K562 (cell line): ENCODE measurements around the gene SLC35A1. TPM values are rescaled to one million over a fixed set of nuclear protein-coding genes. Genes with fewer than 3 reads are reported as not detected.

Experiments used
- ARID1B ChIP-seq: fragments of 450-650 bp; IDR thresholded peaks from 2 replicates; pipeline ENCODE4 v1.6.1; 2016; ENCODE audit warnings: antibody characterized with exemption, mild to moderate bottlenecking, inconsistent platforms
- CC2D1A ChIP-seq: fragments of 450-650 bp; IDR thresholded peaks from 2 replicates; pipeline ENCODE4 v1.6.1; 2017; ENCODE audit warnings: mild to moderate bottlenecking
- EP300 ChIP-seq: IDR thresholded peaks from 2 replicates; pipeline ENCODE4 v1.6.1; 2012; ENCODE audit warnings: low read length, improper control_type of control experiment
- ESRRB ChIP-seq: fragments of 250-450 bp; sonication (Bioruptor Pico); IDR thresholded peaks from 2 replicates; pipeline ENCODE4 v1.5.0; 2020; ENCODE audit warnings: mild to moderate bottlenecking, moderate library complexity, borderline replicate concordance
- EWSR1 ChIP-seq: fragments of 450-650 bp; IDR thresholded peaks from 2 replicates; pipeline ENCODE4 v1.6.1; 2018; ENCODE audit warnings: borderline replicate concordance, mild to moderate bottlenecking, low read depth, moderate library complexity; ENCODE audit not compliant: partially characterized antibody
- FOXM1 ChIP-seq, 2 experiments: fragments of 450-650 bp in 1 of 2; sonication (generic) in 1 of 2; formaldehyde crosslinking in 1 of 2; IDR thresholded peaks; 2 replicates each; pipeline versions ENCODE4 v1.6.1 to v1.9.0; 2017 to 2022; ENCODE audit warnings: low read depth in 2 of 2, mild to moderate bottlenecking in 2 of 2, missing genetic modification reagents in 1 of 2, moderate library complexity in 1 of 2
- MAZ ChIP-seq, 2 experiments: fragments of 450-650 bp in 1 of 2; sonication (generic) in 1 of 2; formaldehyde crosslinking; IDR thresholded peaks in 1 of 2; conservative IDR thresholded peaks in 1 of 2; 2 replicates each; pipeline versions ENCODE4 v1.4.0 to v1.5.0; 2020; ENCODE audit warnings: mild to moderate bottlenecking in 1 of 2, missing genetic modification reagents in 1 of 2
- MBD2 ChIP-seq: sonication (generic); IDR thresholded peaks from 2 replicates; pipeline ENCODE4 v1.6.1; 2016; ENCODE audit warnings: low read depth, borderline replicate concordance
- MYC ChIP-seq, 2 experiments: fragments of 250-450 bp in 1 of 2; sonication (Bioruptor Pico) in 1 of 2; IDR thresholded peaks; 2 replicates each; pipeline versions ENCODE4 v1.5.1 to v1.6.1; 2012 to 2021; ENCODE audit warnings: low read depth in 2 of 2, borderline replicate concordance in 1 of 2, improper control_type of control experiment in 1 of 2, low read length in 1 of 2, mild to moderate bottlenecking in 1 of 2, moderate library complexity in 1 of 2
- NCOA1 ChIP-seq: fragments of 450-650 bp; IDR thresholded peaks from 2 replicates; pipeline ENCODE4 v1.6.1; 2016; ENCODE audit warnings: low read depth
- NCOA2 ChIP-seq, 2 experiments: fragments of 450-650 bp; IDR thresholded peaks; 2 replicates each; pipeline ENCODE4 v1.6.1; 2018; ENCODE audit warnings: mild to moderate bottlenecking in 2 of 2, moderate library complexity in 1 of 2; ENCODE audit not compliant: partially characterized antibody in 2 of 2
- POLR2G ChIP-seq: fragments of 200-400 bp; formaldehyde crosslinking; IDR thresholded peaks from 2 replicates; pipeline ENCODE4 v1.6.1; 2017; ENCODE audit warnings: low read depth, mild to moderate bottlenecking, antibody characterized with exemption, low read length, moderate library complexity
- RCOR1 ChIP-seq, 2 experiments: IDR thresholded peaks; 2 replicates each; pipeline ENCODE4 v1.6.1; 2012; ENCODE audit warnings: low read depth in 2 of 2, low read length in 2 of 2, borderline replicate concordance in 1 of 2, improper control_type of control experiment in 1 of 2
- SAFB2 ChIP-seq: fragments of 200-400 bp; formaldehyde crosslinking; IDR thresholded peaks from 2 replicates; pipeline ENCODE4 v1.6.1; 2018; ENCODE audit warnings: borderline replicate concordance, low read length, low read depth, moderate library complexity; ENCODE audit not compliant: severe bottlenecking
- SMAD3 ChIP-seq: fragments of 450-650 bp; formaldehyde crosslinking; conservative IDR thresholded peaks from 2 replicates; pipeline ENCODE4 v1.4.0; 2020; ENCODE audit warnings: mild to moderate bottlenecking
- SMAD4 ChIP-seq: fragments of 250-450 bp; sonication (Bioruptor Pico); conservative IDR thresholded peaks from 2 replicates; pipeline ENCODE4 v1.8.0; 2021; ENCODE audit warnings: inconsistent platforms, mild to moderate bottlenecking, moderate library complexity
- SMARCA5 ChIP-seq: fragments of 450-650 bp; IDR thresholded peaks from 2 replicates; pipeline ENCODE4 v1.6.1; 2016
- TAF9B ChIP-seq: fragments of 450-650 bp; IDR thresholded peaks from 2 replicates; pipeline ENCODE4 v1.6.1; 2018; ENCODE audit warnings: mild to moderate bottlenecking; ENCODE audit not compliant: partially characterized antibody
- TBL1XR1 ChIP-seq, 2 experiments: IDR thresholded peaks; 2 replicates each; pipeline ENCODE4 v1.6.1; 2012; ENCODE audit warnings: improper control_type of control experiment in 2 of 2, low read length in 2 of 2, mild to moderate bottlenecking in 1 of 2
- THRB ChIP-seq: fragments of 450-650 bp; formaldehyde crosslinking; conservative IDR thresholded peaks from 2 replicates; pipeline ENCODE4 v1.4.0; 2022; ENCODE audit warnings: mild to moderate bottlenecking, missing genetic modification characterization
- ZFP1 ChIP-seq: fragments of 450-650 bp; formaldehyde crosslinking; IDR thresholded peaks from 2 replicates; pipeline ENCODE4 v1.4.0; 2020; ENCODE audit warnings: mild to moderate bottlenecking, mixed read lengths
- ZNF12 ChIP-seq: sonication (generic); formaldehyde crosslinking; IDR thresholded peaks from 2 replicates; pipeline ENCODE4 v1.4.0; 2020; ENCODE audit warnings: mild to moderate bottlenecking, missing genetic modification reagents
- ZNF143 ChIP-seq: sonication (generic); formaldehyde crosslinking; IDR thresholded peaks from 2 replicates; pipeline ENCODE4 v1.9.0; 2022; ENCODE audit warnings: mild to moderate bottlenecking, missing genetic modification reagents
- ZNF23 ChIP-seq: fragments of 250-450 bp; sonication (Bioruptor Pico); IDR thresholded peaks from 2 replicates; pipeline ENCODE4 v1.4.0; 2020; ENCODE audit warnings: mild to moderate bottlenecking
- polyA plus RNA-seq, 8 experiments: library from polyadenylated mRNA; depleted of rRNA in 4 of 8; stranded (reverse) in 5 of 8; unstranded in 3 of 8; fragments of >200 nt; fragmentation: Nextera tagmentation in 2 of 8; fragmentation: Illumina TruSeq in 1 of 8; extraction: Ambion mirVana in 2 of 8; extraction: Trizol in 1 of 8; gene quantifications; 2 replicates each; pipeline versions ENCODE4 v1.2.1 to v1.2.3, GENCODE V29; 2011 to 2014; ENCODE audit warnings: inconsistent platforms in 1 of 8, missing spikeins in 1 of 8
- total RNA-seq, 7 experiments: library from RNA; depleted of rRNA in 6 of 7; stranded (reverse); fragments of >200 nt in 6 of 7; fragmentation: Illumina TruSeq in 2 of 7; extraction: Trizol in 2 of 7; gene quantifications; 2 replicates each; pipeline versions ENCODE4 v1.2.1 to v1.2.3, GENCODE V29; 2011 to 2021; ENCODE audit warnings: low replicate concordance in 1 of 7
- TF ChIP-seq, protein P1 (sequence below): sonication (generic); formaldehyde crosslinking; IDR thresholded peaks from 2 replicates; pipeline ENCODE4 v1.8.0; 2022; ENCODE audit warnings: mild to moderate bottlenecking, missing genetic modification reagents

The SLC35A1 gene
- total and polyA plus RNA-seq, 9 of the 15 experiments (the other 6 are each of a cell fraction or from before 2014, with no cell fraction given): 7.5 to 37.1 (median 14.9) TPM

DNA sequence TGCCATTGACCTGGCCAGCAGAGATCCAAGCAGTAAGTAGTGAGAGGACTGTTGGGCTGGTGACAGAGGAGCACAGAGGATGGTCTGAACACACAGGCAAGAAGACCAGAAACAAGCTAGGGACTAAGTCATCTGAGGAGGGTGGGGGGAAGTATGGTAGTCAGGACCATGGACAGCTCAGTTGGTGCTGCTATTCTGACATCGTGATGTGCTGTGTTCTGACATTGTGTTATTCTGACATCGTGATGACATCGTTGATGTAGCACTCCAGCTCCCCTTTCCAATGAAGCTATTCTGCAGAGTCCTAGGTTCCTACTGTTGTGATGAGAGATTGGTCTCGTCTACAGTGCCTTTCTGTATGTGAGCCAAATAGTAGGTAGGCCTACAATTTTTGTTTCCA is 36.3 kb upstream of the SLC35A1 start (continued):
- TF ChIP-seq ZNF12 (no peak), THRB (no peak), MAZ (CRISPR knock-in tag; conservative IDR thresholded peaks at IDR 0.05 in 1 of 2, IDR thresholded peaks at IDR 0.05 in 1 of 2) (peak in 1 of 2 experiments; percentile 77; a peak in 2 of 4 replicates), POLR2G (no peak), EP300 (no peak), ARID1B (no peak), ZFP1 (CRISPR knock-in tag) (no peak), CC2D1A (no peak), ZNF143 (CRISPR knock-in tag) (no peak), MBD2 (no peak), NCOA2 (IDR thresholded peaks at IDR 0.05; ENCODE audit: partially characterized antibody in 2 of 2) (no peak), SMAD3 (CRISPR knock-in tag) (no peak), TBL1XR1 (IDR thresholded peaks at IDR 0.05; ENCODE audit: low read length in 2 of 2) (no peak), FOXM1 (IDR thresholded peaks at IDR 0.05; ENCODE audit: low read depth) (no peak), FOXM1 (CRISPR knock-in tag; IDR thresholded peaks at IDR 0.05; ENCODE audit: low read depth) (no peak), SAFB2 (no peak), ZNF23 (CRISPR knock-in tag) (no peak), MYC (IDR thresholded peaks at IDR 0.05; ENCODE audit: low read depth, low read length) (no peak), MYC (CRISPR knock-in tag; IDR thresholded peaks at IDR 0.05; ENCODE audit: borderline replicate concordance, low read depth) (no peak), SMAD4 (CRISPR knock-in tag) (no peak), EWSR1 (no peak), TAF9B (no peak), NCOA1 (peak; percentile 86), RCOR1 (IDR thresholded peaks at IDR 0.05; ENCODE audit: borderline replicate concordance in 1 of 2, low read depth in 2 of 2, low read length in 2 of 2) (peak in 1 of 2 experiments; percentile 88; a peak in 2 of 4 replicates), SMARCA5 (no peak), ESRRB (CRISPR knock-in tag) (no peak)
- TF ChIP-seq, protein P1, sequence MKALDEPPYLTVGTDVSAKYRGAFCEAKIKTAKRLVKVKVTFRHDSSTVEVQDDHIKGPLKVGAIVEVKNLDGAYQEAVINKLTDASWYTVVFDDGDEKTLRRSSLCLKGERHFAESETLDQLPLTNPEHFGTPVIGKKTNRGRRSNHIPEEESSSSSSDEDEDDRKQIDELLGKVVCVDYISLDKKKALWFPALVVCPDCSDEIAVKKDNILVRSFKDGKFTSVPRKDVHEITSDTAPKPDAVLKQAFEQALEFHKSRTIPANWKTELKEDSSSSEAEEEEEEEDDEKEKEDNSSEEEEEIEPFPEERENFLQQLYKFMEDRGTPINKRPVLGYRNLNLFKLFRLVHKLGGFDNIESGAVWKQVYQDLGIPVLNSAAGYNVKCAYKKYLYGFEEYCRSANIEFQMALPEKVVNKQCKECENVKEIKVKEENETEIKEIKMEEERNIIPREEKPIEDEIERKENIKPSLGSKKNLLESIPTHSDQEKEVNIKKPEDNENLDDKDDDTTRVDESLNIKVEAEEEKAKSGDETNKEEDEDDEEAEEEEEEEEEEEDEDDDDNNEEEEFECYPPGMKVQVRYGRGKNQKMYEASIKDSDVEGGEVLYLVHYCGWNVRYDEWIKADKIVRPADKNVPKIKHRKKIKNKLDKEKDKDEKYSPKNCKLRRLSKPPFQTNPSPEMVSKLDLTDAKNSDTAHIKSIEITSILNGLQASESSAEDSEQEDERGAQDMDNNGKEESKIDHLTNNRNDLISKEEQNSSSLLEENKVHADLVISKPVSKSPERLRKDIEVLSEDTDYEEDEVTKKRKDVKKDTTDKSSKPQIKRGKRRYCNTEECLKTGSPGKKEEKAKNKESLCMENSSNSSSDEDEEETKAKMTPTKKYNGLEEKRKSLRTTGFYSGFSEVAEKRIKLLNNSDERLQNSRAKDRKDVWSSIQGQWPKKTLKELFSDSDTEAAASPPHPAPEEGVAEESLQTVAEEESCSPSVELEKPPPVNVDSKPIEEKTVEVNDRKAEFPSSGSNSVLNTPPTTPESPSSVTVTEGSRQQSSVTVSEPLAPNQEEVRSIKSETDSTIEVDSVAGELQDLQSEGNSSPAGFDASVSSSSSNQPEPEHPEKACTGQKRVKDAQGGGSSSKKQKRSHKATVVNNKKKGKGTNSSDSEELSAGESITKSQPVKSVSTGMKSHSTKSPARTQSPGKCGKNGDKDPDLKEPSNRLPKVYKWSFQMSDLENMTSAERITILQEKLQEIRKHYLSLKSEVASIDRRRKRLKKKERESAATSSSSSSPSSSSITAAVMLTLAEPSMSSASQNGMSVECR (CRISPR knock-in tag): peak; percentile 30; the same call in 1 of the 2 replicates
